Stomach (tissue), 9 donors: ENCODE measurements around the gene TGM3. TPM values are rescaled to one million over a fixed set of nuclear protein-coding genes. Genes with fewer than 3 reads are reported as not detected.

ENCODE experiments used
- DNase-seq, 2 donors: peaks; one replicate each; pipeline versions ENCODE4 v3.0.0 to v3.0.0-alpha.2; 2013 to 2019
- H3K27ac ChIP-seq, 5 donors: fragments of 200-600 bp in 4 of 5; sonication (generic) in 4 of 5; one replicate each; pipeline ENCODE4 v1.5.1; 2013 to 2019; ENCODE audit warnings: mild to moderate bottlenecking in 1 of 5, moderate library complexity in 1 of 5
- H3K27me3 ChIP-seq, 3 donors: fragments of 200-600 bp; sonication (generic); one replicate each; pipeline ENCODE4 v1.5.1; 2017 to 2019; ENCODE audit warnings: mixed run types in 1 of 3
- H3K36me3 ChIP-seq, 4 donors: fragments of 200-600 bp; sonication (generic); 1 replicate in 3 of 4; 2 replicates in 1 of 4; pipeline ENCODE4 v1.5.1; 2016 to 2019
- H3K4me1 ChIP-seq, 4 donors: fragments of 200-600 bp; sonication (generic); one replicate each; pipeline ENCODE4 v1.5.1; 2016 to 2019
- H3K4me3 ChIP-seq, 4 donors: fragments of 200-600 bp; sonication (generic) in 3 of 4; one replicate each; pipeline ENCODE4 v1.5.1; 2016 to 2019; ENCODE audit warnings: mild to moderate bottlenecking in 1 of 4
- H3K9me3 ChIP-seq, 4 donors: fragments of 200-600 bp; sonication (generic); one replicate each; pipeline ENCODE4 v1.5.1; 2016 to 2019
- CTCF ChIP-seq, 7 experiments: fragments of 450-650 bp in 4 of 7; fragments of 200-600 bp in 3 of 7; sonication (generic) in 3 of 7; IDR thresholded peaks; one replicate each; pipeline ENCODE4 v1.5.1; 2016 to 2019; ENCODE audit warnings: antibody characterized with exemption in 7 of 7, control low read depth in 2 of 7, mild to moderate bottlenecking in 1 of 7
- EP300 ChIP-seq: sonication (generic); formaldehyde crosslinking; IDR thresholded peaks from one replicate; pipeline ENCODE4 v1.6.1; 2017; ENCODE audit warnings: antibody characterized with exemption
- POLR2A ChIP-seq, 4 donors: fragments of 450-650 bp; IDR thresholded peaks; one replicate each; pipeline ENCODE4 v1.6.1; 2016; ENCODE audit warnings: antibody characterized with exemption in 4 of 4, control low read depth in 2 of 4, mild to moderate bottlenecking in 1 of 4, moderate library complexity in 1 of 4
- POLR2AphosphoS5 ChIP-seq, 3 donors: sonication (generic); formaldehyde crosslinking; IDR thresholded peaks; one replicate each; pipeline ENCODE4 v1.6.1; 2016; ENCODE audit warnings: antibody characterized with exemption in 3 of 3
- WGBS, 5 donors: extraction: QIAGEN DNeasy Blood & Tissue Kit in 3 of 5; methylation state at CpG; one replicate each; pipeline versions ENCODE4 v1.1.5 to v1.1.7; 2013 to 2018; 5-methylcytosine and 5-hydroxymethylcytosine counted together
- intact Hi-C: fragments of 100-400 bp; cut with DNase I; formaldehyde crosslinking; loops from one replicate; pipeline ENCODE4 v1.15.1; 2023; ENCODE audit warnings: low total_unique reads
- polyA plus RNA-seq, 3 donors: library from polyadenylated mRNA; stranded (reverse); fragments of 200-250 nt; gene quantifications; one replicate each; pipeline ENCODE4 v1.2.3, GENCODE V29; 2013
- total RNA-seq, 5 donors: library from RNA; depleted of rRNA; stranded (reverse); fragments of >200 nt; gene quantifications; one replicate each; pipeline versions ENCODE4 v1.1.0 to v1.2.3, GENCODE V29; 2014 to 2016
- donor health status: healthy with polysubstance abuse.
- donor health status: Bipolar disorder and iron deficiency.
- donor health status: healthy.

Gene TGM3
- total and polyA plus RNA-seq, 8 donors: 0.62 to 173 (median 3.4) TPM; not detected in 5

- H3K4me1 ChIP-seq: no peaks in the 10 kb centered on the region
- H3K4me3 ChIP-seq: no peak overlapping the region
- no peak overlapping the region for H3K27ac ChIP-seq
- peak in 1 of 2 donors; percentile 17 for DNase-seq
- no peaks in the 10 kb centered on the region for H3K9me3 ChIP-seq
- TF ChIP-seq POLR2A (IDR thresholded peaks at IDR 0.05) (no peak), CTCF (IDR thresholded peaks at IDR 0.05) (no peak), EP300 (no peak), POLR2AphosphoS5 (IDR thresholded peaks at IDR 0.05) (no peak)
- H3K27me3 ChIP-seq: no peaks in the 10 kb centered on the region
- intact Hi-C loops: no loop called here
- H3K36me3 ChIP-seq: no peaks in the 10 kb centered on the region
- 89 to 94% (median 92%) methylated on average over 25 to 30 of the region's 30 CpGs for WGBS, 5 donors
These were observed 32.1 kb downstream of the TGM3 start for GRCh38 chr20:2327620-2328555.

GRCh38 chr20:2329286-2329685 lies 33.5 kb downstream of the TGM3 start:
- peak in 1 of 2 donors; percentile 16 for DNase-seq
- intact Hi-C loops: no loop called here
- Histone ChIP-seq H3K4me1 (no peaks in the 10 kb centered on the region), H3K9me3 (no peaks in the 10 kb centered on the region), H3K4me3 (no peak overlapping the region), H3K27me3 (peaks cover 0 to 5% (median 0%) of the 10 kb centered on the region in 3 donors), H3K27ac (peak overlapping the region; percentile 33 to 58 (median 48)), H3K36me3 (no peaks in the 10 kb centered on the region)
- 79 to 90% (median 83%) methylated on average over 5 of the region's 5 CpGs for WGBS, 5 donors
- TF ChIP-seq POLR2AphosphoS5 (IDR thresholded peaks at IDR 0.05): no peak
- TF ChIP-seq POLR2A (IDR thresholded peaks at IDR 0.05): no peak
- no peak for TF ChIP-seq EP300
- TF ChIP-seq CTCF (IDR thresholded peaks at IDR 0.05): no peak

- Histone ChIP-seq H3K36me3 (no peaks in the 10 kb centered on the region), H3K9me3 (no peaks in the 10 kb centered on the region), H3K27ac (peak overlapping the region; percentile 33 to 58 (median 48)), H3K4me3 (no peak overlapping the region), H3K4me1 (no peaks in the 10 kb centered on the region), H3K27me3 (peaks cover 0 to 11% (median 0%) of the 10 kb centered on the region in 3 donors)
- peak; percentile 66 to 72 for DNase-seq
- intact Hi-C loops: no loop called here
- TF ChIP-seq POLR2A (IDR thresholded peaks at IDR 0.05) (no peak), POLR2AphosphoS5 (IDR thresholded peaks at IDR 0.05) (peak in 1 of 3 donors; percentile 33), CTCF (IDR thresholded peaks at IDR 0.05) (no peak), EP300 (no peak)
- WGBS, 5 donors: 41 to 61% (median 51%) methylated on average over 3 of the region's 3 CpGs
These were observed 34.4 kb downstream of the TGM3 start for GRCh38 chr20:2330090-2330695.

- Histone ChIP-seq H3K9me3 (no peaks in the 10 kb centered on the region), H3K27ac (no peak overlapping the region), H3K4me3 (no peak overlapping the region), H3K27me3 (peaks cover 0 to 13% (median 0%) of the 10 kb centered on the region in 3 donors), H3K36me3 (no peaks in the 10 kb centered on the region), H3K4me1 (no peaks in the 10 kb centered on the region)
- no peak for DNase-seq
- intact Hi-C loops: no loop called here
- no peak for TF ChIP-seq EP300
- no peak for TF ChIP-seq POLR2AphosphoS5 (IDR thresholded peaks at IDR 0.05)
- 76 to 87% (median 81%) methylated on average over 5 of the region's 5 CpGs for WGBS, 5 donors
These were observed 35.3 kb downstream of the TGM3 start for GRCh38 chr20:2331106-2331505.
